ENCODE data around the gene SLC13A4. TPM values are rescaled to one million over a fixed set of nuclear protein-coding genes. Genes with fewer than 3 reads are reported as not detected.

SLC13A4 gene
- total and polyA plus RNA-seq, 8 donors: 0.31 to 1.7 (median 1.6) TPM; not detected in 5

GRCh38 chr7:135712796-135713195, 15.2 kb downstream of the SLC13A4 start:
- H3K4me3 ChIP-seq: no peak overlapping the region
- intact Hi-C loops (cut with DNase I; ENCODE audit: low total_unique reads): no loop called here
- TF ChIP-seq POLR2A (IDR thresholded peaks at IDR 0.05) (no peak), POLR2AphosphoS5 (IDR thresholded peaks at IDR 0.05) (no peak), EP300 (IDR thresholded peaks at IDR 0.05) (no peak)
- TF ChIP-seq, protein P1, sequence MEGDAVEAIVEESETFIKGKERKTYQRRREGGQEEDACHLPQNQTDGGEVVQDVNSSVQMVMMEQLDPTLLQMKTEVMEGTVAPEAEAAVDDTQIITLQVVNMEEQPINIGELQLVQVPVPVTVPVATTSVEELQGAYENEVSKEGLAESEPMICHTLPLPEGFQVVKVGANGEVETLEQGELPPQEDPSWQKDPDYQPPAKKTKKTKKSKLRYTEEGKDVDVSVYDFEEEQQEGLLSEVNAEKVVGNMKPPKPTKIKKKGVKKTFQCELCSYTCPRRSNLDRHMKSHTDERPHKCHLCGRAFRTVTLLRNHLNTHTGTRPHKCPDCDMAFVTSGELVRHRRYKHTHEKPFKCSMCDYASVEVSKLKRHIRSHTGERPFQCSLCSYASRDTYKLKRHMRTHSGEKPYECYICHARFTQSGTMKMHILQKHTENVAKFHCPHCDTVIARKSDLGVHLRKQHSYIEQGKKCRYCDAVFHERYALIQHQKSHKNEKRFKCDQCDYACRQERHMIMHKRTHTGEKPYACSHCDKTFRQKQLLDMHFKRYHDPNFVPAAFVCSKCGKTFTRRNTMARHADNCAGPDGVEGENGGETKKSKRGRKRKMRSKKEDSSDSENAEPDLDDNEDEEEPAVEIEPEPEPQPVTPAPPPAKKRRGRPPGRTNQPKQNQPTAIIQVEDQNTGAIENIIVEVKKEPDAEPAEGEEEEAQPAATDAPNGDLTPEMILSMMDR (IDR thresholded peaks at IDR 0.05): no peak
- no peaks in the 10 kb centered on the region for H3K9me3 ChIP-seq
- H3K27ac ChIP-seq: no peak overlapping the region
- H3K27me3 ChIP-seq: peaks cover 0 to 10% (median 0%) of the 10 kb centered on the region in 3 donors
- H3K36me3 ChIP-seq: no peaks in the 10 kb centered on the region
- 60 to 68% (median 65%) methylated on average over 7 of the region's 7 CpGs for WGBS, 5 donors
- peaks cover 0 to 11% (median 6%) of the 10 kb centered on the region in 4 donors for H3K4me1 ChIP-seq
- DNase-seq: no peak

- Histone ChIP-seq H3K4me1 (peaks cover 0 to 11% (median 6%) of the 10 kb centered on the region in 4 donors), H3K9me3 (no peaks in the 10 kb centered on the region)
- WGBS, 5 donors: 63 to 75% (median 75%) methylated on average over 4 of the region's 4 CpGs
Measured at GRCh38 chr7:135712182-135712782, 15.7 kb downstream of the SLC13A4 start.

DNA sequence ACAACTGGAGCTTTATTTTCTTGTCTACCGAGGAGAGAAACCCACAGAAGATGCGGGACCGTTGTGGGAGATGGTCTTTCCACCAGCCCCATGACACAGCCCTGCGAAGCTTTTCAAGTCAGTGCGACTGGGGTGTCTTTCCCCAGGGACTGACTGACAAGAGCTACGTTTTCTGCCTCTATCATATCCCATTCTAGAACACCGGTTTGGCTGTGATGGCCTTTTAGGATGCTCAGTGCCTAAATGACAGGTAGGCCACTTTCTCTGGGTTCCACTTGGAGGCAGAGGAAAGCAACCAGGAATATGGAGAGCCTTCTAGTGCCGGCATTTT, 16.9 kb downstream of the SLC13A4 start:
- TF ChIP-seq, protein P1 (IDR thresholded peaks at IDR 0.05): no peak
- no peak for TF ChIP-seq EP300 (IDR thresholded peaks at IDR 0.05)
- TF ChIP-seq POLR2A (IDR thresholded peaks at IDR 0.05): no peak
- no peak for TF ChIP-seq POLR2AphosphoS5 (IDR thresholded peaks at IDR 0.05)
- intact Hi-C loops (cut with DNase I; ENCODE audit: low total_unique reads): no loop called here
- Histone ChIP-seq H3K4me3 (no peak overlapping the region), H3K36me3 (no peaks in the 10 kb centered on the region), H3K27ac (no peak overlapping the region), H3K27me3 (peaks cover 0 to 10% (median 0%) of the 10 kb centered on the region in 3 donors), H3K9me3 (no peaks in the 10 kb centered on the region), H3K4me1 (peaks cover 0 to 7% (median 6%) of the 10 kb centered on the region in 4 donors)
- WGBS, 5 donors: 50 to 63% (median 61%) methylated on average over 7 to 8 of the region's 8 CpGs
- no peak for DNase-seq

More at GRCh38 chr7:135712182-135712782, 15.7 kb downstream of the SLC13A4 start:
- Histone ChIP-seq H3K36me3 (no peaks in the 10 kb centered on the region), H3K27me3 (peaks cover 0 to 10% (median 0%) of the 10 kb centered on the region in 3 donors), H3K27ac (no peak overlapping the region), H3K4me3 (no peak overlapping the region)
- TF ChIP-seq, protein P1 (IDR thresholded peaks at IDR 0.05): no peak
- no peak for TF ChIP-seq POLR2A (IDR thresholded peaks at IDR 0.05)
- no peak for TF ChIP-seq EP300 (IDR thresholded peaks at IDR 0.05)
- TF ChIP-seq POLR2AphosphoS5 (IDR thresholded peaks at IDR 0.05): no peak
- peak in 1 of 2 donors; percentile 18 for DNase-seq
- intact Hi-C loops (cut with DNase I; ENCODE audit: low total_unique reads): no loop called here

DNA sequence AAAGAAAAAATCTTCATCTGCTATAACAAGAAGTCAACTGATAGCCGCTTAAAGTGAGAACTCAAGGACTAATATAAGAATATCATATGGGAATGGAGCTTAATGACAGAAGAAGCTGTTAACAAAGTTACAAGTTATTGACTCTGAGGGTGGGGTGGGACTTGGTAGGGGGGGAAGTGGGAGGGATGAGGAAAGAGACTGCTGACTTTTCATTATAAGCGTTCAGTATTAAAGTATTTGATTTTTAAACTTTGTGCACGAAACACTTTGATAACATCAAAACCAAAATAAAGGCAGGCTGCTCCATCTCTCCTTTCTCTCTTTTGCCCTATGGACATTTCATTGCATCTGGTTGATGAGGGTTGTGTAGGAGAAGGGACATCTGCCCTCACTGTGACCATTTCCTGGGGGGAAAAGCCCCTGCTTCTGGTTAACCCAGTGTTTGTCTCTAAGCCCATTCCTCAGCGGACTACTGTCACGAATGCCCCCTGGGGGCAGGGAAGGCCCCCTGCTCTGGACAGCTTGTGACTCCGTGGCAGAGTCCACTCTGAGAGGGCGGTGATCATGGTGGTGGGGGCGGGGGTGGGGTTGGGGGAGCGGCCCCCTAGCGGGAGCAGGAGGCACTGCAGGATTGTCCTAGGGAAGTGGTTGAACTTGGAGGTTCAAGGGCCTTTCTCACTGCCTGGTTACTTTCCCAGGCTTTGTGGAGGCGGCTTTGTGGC, 17.4 kb downstream of the SLC13A4 start:
- H3K9me3 ChIP-seq: no peaks in the 10 kb centered on the region
- DNase-seq: no peak
- TF ChIP-seq POLR2A (IDR thresholded peaks at IDR 0.05): no peak
- TF ChIP-seq, protein P1 (IDR thresholded peaks at IDR 0.05): peak in 3 of 7 experiments; percentile 48 to 61 (median 52)
- TF ChIP-seq EP300 (IDR thresholded peaks at IDR 0.05): no peak
- H3K4me1 ChIP-seq: peaks cover 0 to 7% (median 6%) of the 10 kb centered on the region in 4 donors
- WGBS, 5 donors: 31 to 56% (median 34%) methylated on average over 6 to 11 of the region's 11 CpGs
- H3K36me3 ChIP-seq: no peaks in the 10 kb centered on the region
- H3K27ac ChIP-seq: no peak overlapping the region
- peaks cover 0 to 10% (median 0%) of the 10 kb centered on the region in 3 donors for H3K27me3 ChIP-seq
- intact Hi-C loops (cut with DNase I; ENCODE audit: low total_unique reads): no loop called here
- no peak overlapping the region for H3K4me3 ChIP-seq
